Heart left ventricle (tissue), 13 donors: ENCODE results near the gene VPS26C.

ENCODE experiments used
- CTCF ChIP-seq, 12 donors: fragments of 200-600 bp; sonication (generic) in 4 of 12; IDR thresholded peaks; one replicate each; pipeline versions ENCODE4 v1.5.0 to v1.8.0; 2018 to 2022; ENCODE audit warnings: antibody characterized with exemption in 12 of 12, mild to moderate bottlenecking in 5 of 12
- POLR2A ChIP-seq, 2 donors: fragments of 450-650 bp; IDR thresholded peaks; one replicate each; pipeline ENCODE4 v1.6.1; 2017; ENCODE audit warnings: antibody characterized with exemption in 2 of 2, mild to moderate bottlenecking in 2 of 2, moderate library complexity in 2 of 2
- donor health status: ischemic (EF 13 %, LVEDD 7.1; RV severe dilation, severe dysfunction).
- donor health status: DM: no; HTN: yes; CAD: no.
- donor health status: DM: no; HTN: no; CAD: no.
- donor health status: ischemic (EF 25% LVEDD 6.9; RV normal size, moderate dysfunction).
- donor health status: ischemic (EF 25% LVEDD 5.7; RV mildly dilated, moderate dysfunction).
- donor health status: ischemic (EF 35%, LVEDD 5.7; RV mildly dilated, moderate dysfunction).
- donor health status: nonischemic (EF 11% LVEDD 7.7; RV severe dilation, severe dysfunction).
- donor health status: DM: yes; HTN: yes; CAD: no.
- donor health status: PGD.
- donor health status: ischemic (EF 29% LVEDD 5.4; RV normal size, mild dysfunction).
- donor health status: nonischemic (EF 23%, LVEDD 6.1; RV moderate dilation, normal function).

- TF ChIP-seq CTCF (IDR thresholded peaks at IDR 0.05) (no peak), POLR2A (IDR thresholded peaks at IDR 0.05) (no peak)
These were observed 47.2 kb downstream of the VPS26C start for GRCh38 chr21:37219761-37220432.
